Stimulated activated CD8-positive, alpha-beta memory T cell treated with anti-CD3 and anti-CD28 coated beads, Interleukin-12 subunit alpha, Interleukin-12 subunit beta, amount 100 ng/mL, for 24 hours (primary cell): Measurements from ENCODE around the gene STEAP3.

Experiments
- DNase-seq: peaks from one replicate; pipeline ENCODE4 v3.0.0-alpha.2; 2020; ENCODE audit errors: extremely low read depth

The STEAP3 gene

DNA sequence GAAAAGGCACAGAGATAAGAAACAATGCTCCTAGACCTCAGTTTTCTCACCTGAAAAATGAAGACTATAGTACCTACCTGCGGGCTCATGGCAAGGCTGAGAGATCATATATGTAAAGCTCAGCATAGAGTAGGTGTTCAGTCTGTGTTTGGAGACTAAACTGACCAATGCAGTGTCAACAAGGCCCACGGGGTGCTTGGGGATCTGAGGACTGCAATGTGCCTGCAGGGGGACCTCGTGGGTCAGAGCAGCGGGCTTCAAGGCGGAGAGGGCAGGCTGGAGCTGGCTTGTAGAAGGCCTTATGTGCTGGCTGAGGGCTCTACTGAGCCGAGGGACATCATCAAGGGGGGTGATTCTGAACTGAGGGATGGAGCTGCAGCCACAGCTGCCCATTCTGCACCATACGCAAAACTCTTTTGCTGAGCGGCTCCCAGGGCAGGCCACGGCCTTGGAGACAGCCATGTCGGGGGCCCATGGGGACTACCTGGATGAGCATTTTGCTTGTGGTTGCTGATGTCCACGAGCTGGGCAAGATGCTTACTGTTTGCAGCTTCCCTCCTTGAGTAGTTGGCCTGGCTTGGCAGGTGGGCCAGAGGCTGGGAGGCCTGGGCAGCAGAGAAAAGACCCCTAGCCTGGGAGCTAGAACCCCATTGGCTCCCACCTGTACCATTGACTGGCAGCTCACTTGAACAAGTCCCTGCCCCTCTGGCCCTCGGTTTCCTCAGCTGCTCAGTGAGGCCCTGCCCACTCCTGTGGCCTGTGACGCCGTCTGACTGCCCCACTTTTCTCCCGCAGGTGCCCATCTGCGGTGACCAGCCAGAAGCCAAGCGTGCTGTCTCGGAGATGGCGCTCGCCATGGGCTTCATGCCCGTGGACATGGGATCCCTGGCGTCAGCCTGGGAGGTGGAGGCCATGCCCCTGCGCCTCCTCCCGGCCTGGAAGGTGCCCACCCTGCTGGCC, 23.5 kb downstream of the STEAP3 start:
- no peak for DNase-seq

- DNase-seq, result no peak
These were observed 24.2 kb downstream of the STEAP3 start for GRCh38 chr2:119247844-119248271.

DNA sequence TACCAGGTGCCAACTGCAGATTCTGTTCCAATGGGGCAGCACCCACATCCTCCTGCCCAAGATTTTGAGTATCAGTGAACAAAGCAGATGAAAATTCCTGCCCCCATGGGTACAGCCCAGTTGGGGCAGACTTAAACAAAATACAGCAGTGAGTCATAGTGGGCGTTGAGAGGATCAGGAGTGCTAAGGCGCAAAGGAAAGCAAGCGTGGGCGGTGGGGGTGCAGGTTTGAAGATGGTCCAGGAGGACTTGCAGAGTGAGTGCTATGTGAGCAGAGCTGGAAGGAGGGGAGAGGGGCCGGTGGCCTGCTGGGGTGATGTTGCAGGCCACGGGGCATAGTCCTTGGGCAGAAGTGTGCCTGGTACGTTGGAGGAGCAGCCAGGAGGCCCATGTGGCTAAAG, 24.7 kb downstream of the STEAP3 start:
- DNase-seq, result no peak

GRCh38 chr2:119248751-119249150, 25.1 kb downstream of the STEAP3 start:
- DNase-seq, result no peak

DNA sequence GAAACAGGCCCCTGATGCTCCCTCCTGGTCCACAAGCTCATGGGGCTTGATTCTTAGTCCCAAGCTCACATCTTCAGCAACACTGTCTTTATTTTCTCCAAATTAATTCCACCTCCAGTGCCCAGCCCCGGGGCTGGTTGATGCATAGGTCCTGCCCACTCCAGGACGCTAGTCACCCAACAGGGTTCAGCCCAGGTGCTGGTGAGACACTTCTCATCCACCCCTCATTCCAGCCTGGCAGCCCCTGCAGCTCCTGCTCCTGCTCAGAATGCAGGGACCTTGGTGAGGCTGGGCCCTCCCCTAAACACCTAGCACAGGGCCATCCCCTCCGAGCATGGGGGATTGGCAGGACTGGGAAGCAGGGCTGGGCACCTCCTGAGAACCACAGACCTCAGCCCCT, 25.7 kb downstream of the STEAP3 start:
- DNase-seq, result no peak

GRCh38 chr2:119249855-119250717, 26.5 kb downstream of the STEAP3 start:
- DNase-seq, result no peak

GRCh38 chr2:119250718-119251290, 27.2 kb downstream of the STEAP3 start:
- no peak for DNase-seq

GRCh38 chr2:119251652-119252051, 28.0 kb downstream of the STEAP3 start:
- no peak for DNase-seq

- DNase-seq, result no peak
These were observed 28.8 kb downstream of the STEAP3 start for GRCh38 chr2:119252186-119253113.

GRCh38 chr2:119253114-119253702, 29.6 kb downstream of the STEAP3 start:
- no peak for DNase-seq

GRCh38 chr2:119253760-119254600, 30.3 kb downstream of the STEAP3 start:
- DNase-seq, result no peak

DNA sequence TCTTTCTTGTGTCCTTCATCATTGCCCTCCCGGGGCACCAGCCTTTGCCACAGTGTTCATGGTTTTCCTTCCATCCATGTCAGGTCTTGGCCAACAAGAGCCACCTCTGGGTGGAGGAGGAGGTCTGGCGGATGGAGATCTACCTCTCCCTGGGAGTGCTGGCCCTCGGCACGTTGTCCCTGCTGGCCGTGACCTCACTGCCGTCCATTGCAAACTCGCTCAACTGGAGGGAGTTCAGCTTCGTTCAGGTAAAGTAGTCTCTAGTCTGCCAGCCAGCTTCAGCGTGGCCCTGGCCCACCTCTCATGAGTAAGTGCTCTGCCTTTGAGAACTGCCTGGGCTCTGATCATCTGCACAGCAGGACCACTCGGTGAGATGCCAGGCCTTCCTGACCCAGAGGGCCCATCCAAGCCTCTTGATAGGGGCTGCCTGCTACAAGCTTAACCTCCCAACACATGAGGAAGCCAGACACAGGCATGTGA, 31.0 kb downstream of the STEAP3 start:
- DNase-seq, result no peak

DNA sequence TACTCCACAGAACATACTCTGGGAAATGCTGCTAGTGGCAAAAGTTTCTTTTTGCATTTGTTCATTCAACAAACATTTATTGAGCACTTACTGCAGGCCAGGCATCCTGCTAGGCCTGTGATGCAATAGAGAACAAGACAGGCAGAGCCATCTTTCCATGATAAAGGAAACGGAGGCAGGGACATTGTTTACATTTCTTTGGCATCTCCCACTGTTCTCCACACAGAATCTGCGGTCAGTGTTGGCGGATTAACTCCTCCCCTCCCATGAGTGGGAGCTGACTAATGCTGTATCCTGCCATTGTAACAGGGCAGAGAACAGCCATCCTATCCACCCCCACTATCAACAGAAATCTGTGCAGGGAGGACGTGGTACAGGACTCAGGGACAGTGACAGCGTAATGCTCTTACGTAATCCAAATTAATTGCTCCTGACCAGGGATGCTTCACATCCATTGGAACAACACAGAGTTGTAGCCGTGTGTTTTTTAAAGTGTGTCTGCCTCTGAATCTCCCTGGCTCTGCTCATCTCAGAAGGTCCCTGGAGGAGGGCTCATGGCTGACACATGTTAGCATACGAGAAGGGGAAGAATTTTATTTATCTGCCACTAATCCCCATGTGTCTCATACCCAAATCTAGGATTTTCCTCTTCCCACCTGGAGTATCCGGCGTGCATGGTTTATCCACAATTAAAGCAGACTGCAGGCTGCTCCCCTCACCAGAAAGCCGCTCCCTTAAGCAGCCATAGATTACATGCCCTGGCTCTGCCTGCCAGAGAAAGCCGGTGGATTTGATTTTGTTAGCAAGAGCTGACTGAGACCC, 32.3 kb downstream of the STEAP3 start:
- DNase-seq, result no peak

- DNase-seq, result no peak
These were observed 32.9 kb downstream of the STEAP3 start for GRCh38 chr2:119256582-119256921.

GRCh38 chr2:119257198-119257597, 33.6 kb downstream of the STEAP3 start:
- no peak for DNase-seq

DNA sequence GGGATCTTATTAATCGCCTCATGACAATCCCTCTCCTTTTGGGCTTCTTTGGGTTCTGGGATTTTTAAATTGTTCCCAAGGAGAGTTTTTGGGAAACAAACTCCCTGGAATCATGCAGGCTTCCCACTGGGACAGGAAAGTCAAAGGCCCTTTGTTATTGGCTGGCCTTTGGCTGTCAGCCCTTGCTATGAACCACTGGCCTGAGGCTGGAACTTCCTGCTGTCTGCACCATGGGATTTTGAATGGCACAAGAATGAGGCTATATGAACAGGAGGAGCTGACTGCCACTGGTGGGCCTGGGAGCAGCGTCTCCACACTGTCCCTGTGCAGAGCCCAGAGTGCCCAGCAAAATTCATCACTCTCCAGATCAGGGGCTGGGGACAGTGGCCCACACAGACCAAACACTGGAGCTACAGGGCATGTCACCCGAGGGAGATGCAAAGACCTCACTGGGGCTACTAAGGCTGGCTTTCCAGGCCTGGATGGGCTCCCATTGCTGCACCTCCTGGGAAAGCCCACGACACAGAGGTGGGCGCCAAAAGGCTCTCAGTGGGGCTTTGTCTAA, 35.7 kb downstream of the STEAP3 start:
- no peak for DNase-seq

DNA sequence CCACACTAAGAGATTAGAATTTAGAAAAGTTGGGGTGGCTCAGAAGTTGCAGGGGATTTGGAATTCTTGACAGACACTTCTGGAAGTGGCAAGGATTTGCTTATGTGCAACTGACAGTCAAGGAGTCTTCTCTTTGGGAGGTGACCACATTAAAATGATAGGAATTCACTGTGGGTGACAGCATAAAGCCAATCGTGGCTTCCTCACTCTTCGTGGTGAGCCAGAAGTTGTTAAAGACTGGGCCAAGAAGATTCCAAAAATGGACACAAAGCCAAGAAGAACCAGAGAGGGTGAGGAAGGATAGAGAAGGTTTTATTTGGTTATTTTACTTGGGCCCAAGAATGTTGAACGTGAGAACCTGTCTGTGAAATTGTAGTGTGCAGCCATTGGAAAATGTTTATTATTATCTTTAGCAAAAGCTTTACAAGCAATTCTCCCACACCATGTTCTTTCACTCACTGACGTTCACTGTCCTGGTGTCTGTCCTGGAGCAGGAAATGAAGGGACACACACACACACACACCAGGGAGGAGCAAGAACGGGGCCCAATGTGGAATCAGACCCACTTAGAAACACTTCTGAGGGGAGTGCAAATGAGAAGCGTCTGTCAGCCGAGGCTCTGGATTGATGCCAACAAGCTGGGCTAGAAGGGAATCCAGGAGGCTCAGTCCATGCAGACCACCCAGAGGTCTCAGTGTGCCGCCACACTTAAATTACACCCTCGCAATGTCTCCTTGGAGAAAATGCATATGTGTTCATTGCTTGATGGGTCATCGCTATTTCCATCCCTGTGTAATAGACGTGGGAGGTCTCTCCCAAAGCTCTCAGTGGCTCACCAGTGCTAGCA, 37.2 kb downstream of the STEAP3 start:
- DNase-seq, result no peak
